Activated naive CD4-positive, alpha-beta T cell treated with anti-CD3 and anti-CD28 coated beads for 36 hours (primary cell): ENCODE data around the gene KLHDC4. TPM values are rescaled to one million over a fixed set of nuclear protein-coding genes. Genes with fewer than 3 reads are reported as not detected.
A peak's percentile ranks its signal among the peaks of the same experiment; 100 is the strongest.

Experiments used
- CTCF ChIA-PET: fragments of 350-600 bp; sonication (Branson Sonifier 250); formaldehyde crosslinking; loops from one replicate; lab custom pipeline; 2021; ENCODE audit warnings: antibody characterized with exemption; lab: Charles Lee
- DNase-seq: peaks from one replicate; pipeline ENCODE4 v3.0.0-alpha.2; 2020
- H3K27ac Mint-ChIP-seq: one replicate; pipeline ENCODE4 v1.8.0; 2021; ENCODE audit warnings: mild to moderate bottlenecking, mixed read lengths
- H3K27me3 Mint-ChIP-seq: one replicate; pipeline ENCODE4 v1.8.0; 2021; ENCODE audit warnings: low read depth, mixed read lengths
- H3K36me3 Mint-ChIP-seq: one replicate; pipeline ENCODE4 v1.8.0; 2021; ENCODE audit warnings: low read depth, mixed read lengths
- H3K4me1 Mint-ChIP-seq: one replicate; pipeline ENCODE4 v1.8.0; 2021; ENCODE audit warnings: low read depth, mixed read lengths
- H3K4me3 Mint-ChIP-seq: one replicate; pipeline ENCODE4 v1.8.0; 2021; ENCODE audit warnings: mild to moderate bottlenecking, moderate library complexity, mixed read lengths
- H3K9me3 Mint-ChIP-seq: one replicate; pipeline ENCODE4 v1.8.0; 2021; ENCODE audit warnings: mixed read lengths
- intact Hi-C: fragments of 100-400 bp; cut with micrococcal nuclease; formaldehyde crosslinking; loops from one replicate; pipeline ENCODE4 v1.15.1; 2023
- total RNA-seq, 2 experiments: library from RNA; stranded (reverse); gene quantifications; one replicate each; pipeline ENCODE4 v1.2.3, GENCODE V29; 2021

KLHDC4 gene
- total RNA-seq, 2 experiments from 2014 or later = 56.2 to 62.4 TPM

GRCh38 chr16:87707714-87708580 lies 57.8 kb downstream of the KLHDC4 start:
- Mint-ChIP-seq H3K4me3 (no peak overlapping the region), H3K36me3 (peaks cover 21% of the 10 kb centered on the region), H3K4me1 (peaks cover 19% of the 10 kb centered on the region), H3K27ac (no peak overlapping the region), H3K9me3 (no peaks in the 10 kb centered on the region), H3K27me3 (no peaks in the 10 kb centered on the region)
- intact Hi-C loops = no loop called here
- DNase-seq = no peak
- CTCF ChIA-PET = no interaction called here

- intact Hi-C loops = no loop called here
- Mint-ChIP-seq H3K4me1 (peaks cover 22% of the 10 kb centered on the region), H3K9me3 (no peaks in the 10 kb centered on the region), H3K27ac (no peak overlapping the region), H3K4me3 (no peak overlapping the region), H3K36me3 (peaks cover 25% of the 10 kb centered on the region), H3K27me3 (no peaks in the 10 kb centered on the region)
- no peak for DNase-seq
- CTCF ChIA-PET = no interaction called here
These were observed 58.7 kb downstream of the KLHDC4 start for GRCh38 chr16:87707097-87707496.

GRCh38 chr16:87706278-87707000 lies 59.3 kb downstream of the KLHDC4 start:
- peaks cover 28% of the 10 kb centered on the region for H3K36me3 Mint-ChIP-seq
- DNase-seq = no peak
- H3K4me1 Mint-ChIP-seq = peaks cover 29% of the 10 kb centered on the region
- H3K9me3 Mint-ChIP-seq = no peaks in the 10 kb centered on the region
- no peak overlapping the region for H3K4me3 Mint-ChIP-seq
- H3K27ac Mint-ChIP-seq = no peak overlapping the region
- intact Hi-C loops = no loop called here
- CTCF ChIA-PET = interaction anchor here (0.6 kb wide), 1 partner anchor 89 kb away, joined by 3 read pairs; no protein-coding TSS in a partner anchor
- H3K27me3 Mint-ChIP-seq = no peaks in the 10 kb centered on the region

GRCh38 chr16:87705771-87706277 lies 60.0 kb downstream of the KLHDC4 start:
- intact Hi-C loops = no loop called here
- CTCF ChIA-PET = interaction anchor here (0.6 kb wide), 1 partner anchor 88 kb away, joined by 3 read pairs; no protein-coding TSS in a partner anchor
- no peak overlapping the region for H3K4me3 Mint-ChIP-seq
- H3K27ac Mint-ChIP-seq = no peak overlapping the region
- DNase-seq = no peak
- no peaks in the 10 kb centered on the region for H3K9me3 Mint-ChIP-seq
- no peaks in the 10 kb centered on the region for H3K27me3 Mint-ChIP-seq
- peaks cover 33% of the 10 kb centered on the region for H3K4me1 Mint-ChIP-seq
- H3K36me3 Mint-ChIP-seq = peaks cover 29% of the 10 kb centered on the region

- intact Hi-C loops = no loop called here
- H3K4me1 Mint-ChIP-seq = peaks cover 37% of the 10 kb centered on the region
- no peaks in the 10 kb centered on the region for H3K27me3 Mint-ChIP-seq
- CTCF ChIA-PET = no interaction called here
- DNase-seq = no peak
- H3K9me3 Mint-ChIP-seq = no peaks in the 10 kb centered on the region
- H3K27ac Mint-ChIP-seq = no peak overlapping the region
- peaks cover 27% of the 10 kb centered on the region for H3K36me3 Mint-ChIP-seq
- no peak overlapping the region for H3K4me3 Mint-ChIP-seq
These were observed 60.9 kb downstream of the KLHDC4 start for GRCh38 chr16:87704754-87705353.

- intact Hi-C loops = loop anchor here (2.0 kb wide), 1 partner anchor 21 kb away; no protein-coding TSS in a partner anchor
- peaks cover 39% of the 10 kb centered on the region for H3K4me1 Mint-ChIP-seq
- no peak overlapping the region for H3K27ac Mint-ChIP-seq
- H3K36me3 Mint-ChIP-seq = peaks cover 27% of the 10 kb centered on the region
- CTCF ChIA-PET = no interaction called here
- no peaks in the 10 kb centered on the region for H3K27me3 Mint-ChIP-seq
- H3K4me3 Mint-ChIP-seq = no peak overlapping the region
- H3K9me3 Mint-ChIP-seq = no peaks in the 10 kb centered on the region
- DNase-seq = no peak
These were observed 61.9 kb downstream of the KLHDC4 start for GRCh38 chr16:87703835-87704375.

- CTCF ChIA-PET = interaction anchor here (1.1 to 1.9 kb wide), 2 partner anchors 20 to 67 kb away, joined by 4 to 5 read pairs; no protein-coding TSS in a partner anchor
- no peak for DNase-seq
- H3K4me3 Mint-ChIP-seq = no peak overlapping the region
- intact Hi-C loops = loop anchor here (2.0 kb wide), 1 partner anchor 20 kb away; no protein-coding TSS in a partner anchor
- no peak overlapping the region for H3K27ac Mint-ChIP-seq
- peaks cover 23% of the 10 kb centered on the region for H3K36me3 Mint-ChIP-seq
- peaks cover 45% of the 10 kb centered on the region for H3K4me1 Mint-ChIP-seq
- H3K27me3 Mint-ChIP-seq = no peaks in the 10 kb centered on the region
- no peaks in the 10 kb centered on the region for H3K9me3 Mint-ChIP-seq
These were observed 62.7 kb downstream of the KLHDC4 start for GRCh38 chr16:87703071-87703470.

- H3K27me3 Mint-ChIP-seq = no peaks in the 10 kb centered on the region
- peaks cover 47% of the 10 kb centered on the region for H3K4me1 Mint-ChIP-seq
- peak; percentile 63 for DNase-seq
- H3K9me3 Mint-ChIP-seq = no peaks in the 10 kb centered on the region
- CTCF ChIA-PET = interaction anchor here (0.5 to 1.9 kb wide), 3 partner anchors 20 to 66 kb away, joined by 4 to 6 read pairs (median 5); no protein-coding TSS in a partner anchor
- H3K4me3 Mint-ChIP-seq = no peak overlapping the region
- intact Hi-C loops = loop anchor here (2.0 kb wide), 1 partner anchor 20 kb away; no protein-coding TSS in a partner anchor
- peaks cover 20% of the 10 kb centered on the region for H3K36me3 Mint-ChIP-seq
- peak overlapping the region; percentile 75 for H3K27ac Mint-ChIP-seq
These were observed 63.4 kb downstream of the KLHDC4 start for GRCh38 chr16:87702325-87702811.

GRCh38 chr16:87701505-87701921 lies 64.3 kb downstream of the KLHDC4 start:
- no peaks in the 10 kb centered on the region for H3K9me3 Mint-ChIP-seq

GRCh38 chr16:87701078-87701460 lies 64.7 kb downstream of the KLHDC4 start:
- intact Hi-C loops = no loop called here
- H3K9me3 Mint-ChIP-seq = no peaks in the 10 kb centered on the region
- CTCF ChIA-PET = interaction anchor here (1.0 to 1.9 kb wide), 2 partner anchors 65 to 68 kb away, joined by 3 to 5 read pairs; no protein-coding TSS in a partner anchor
- peaks cover 19% of the 10 kb centered on the region for H3K36me3 Mint-ChIP-seq
- H3K4me1 Mint-ChIP-seq = peaks cover 47% of the 10 kb centered on the region
- H3K27me3 Mint-ChIP-seq = no peaks in the 10 kb centered on the region
- H3K4me3 Mint-ChIP-seq = no peak overlapping the region
- no peak for DNase-seq
- H3K27ac Mint-ChIP-seq = peak overlapping the region; percentile 75

More at GRCh38 chr16:87701505-87701921, 64.3 kb downstream of the KLHDC4 start:
- intact Hi-C loops = no loop called here
- no peak overlapping the region for H3K4me3 Mint-ChIP-seq
- no peaks in the 10 kb centered on the region for H3K27me3 Mint-ChIP-seq
- peak overlapping the region; percentile 75 for H3K27ac Mint-ChIP-seq
- CTCF ChIA-PET = interaction anchor here (0.7 to 1.9 kb wide), 3 partner anchors 9 to 68 kb away, joined by 3 to 5 read pairs (median 3); no protein-coding TSS in a partner anchor
- H3K4me1 Mint-ChIP-seq = peaks cover 47% of the 10 kb centered on the region
- H3K36me3 Mint-ChIP-seq = peaks cover 19% of the 10 kb centered on the region
- no peak for DNase-seq

GRCh38 chr16:87700406-87701077 lies 65.2 kb downstream of the KLHDC4 start:
- peaks cover 19% of the 10 kb centered on the region for H3K36me3 Mint-ChIP-seq
- no peaks in the 10 kb centered on the region for H3K27me3 Mint-ChIP-seq
- intact Hi-C loops = no loop called here
- H3K4me3 Mint-ChIP-seq = no peak overlapping the region
- H3K9me3 Mint-ChIP-seq = no peaks in the 10 kb centered on the region
- H3K4me1 Mint-ChIP-seq = peaks cover 47% of the 10 kb centered on the region
- CTCF ChIA-PET = interaction anchor here (1.0 kb wide), 1 partner anchor 69 kb away, joined by 3 read pairs; no protein-coding TSS in a partner anchor
- H3K27ac Mint-ChIP-seq = peak overlapping the region; percentile 75
- DNase-seq = peak; percentile 51
